GM12892 (cell line): ENCODE measurements around the gene NR0B2.

Source experiments
- POLR2A ChIP-seq: IDR thresholded peaks from 2 replicates; pipeline ENCODE4 v1.6.1; 2011; ENCODE audit warnings: low read depth, low read length, control low read depth
- POLR2AphosphoS5 ChIP-seq: IDR thresholded peaks from 2 replicates; pipeline ENCODE4 v1.6.1; 2011; ENCODE audit warnings: low read depth, low read length, control low read depth
- TAF1 ChIP-seq: IDR thresholded peaks from 2 replicates; pipeline ENCODE4 v1.6.1; 2011; ENCODE audit warnings: low read depth, mild to moderate bottlenecking, control low read depth, low read length, borderline replicate concordance

GRCh38 chr1:26910343-26911160 is 3.2 kb downstream of the NR0B2 start:
- TF ChIP-seq POLR2A (no peak), POLR2AphosphoS5 (no peak), TAF1 (no peak)
